HepG2 (cell line): ENCODE data around the gene CHIC2. TPM values are rescaled to one million over a fixed set of nuclear protein-coding genes. Genes with fewer than 3 reads are reported as not detected.

ENCODE experiments used
- BRCA1 ChIP-seq: sonication (generic); formaldehyde crosslinking; IDR thresholded peaks from 2 replicates; pipeline ENCODE4 v1.4.0; 2020; ENCODE audit warnings: missing genetic modification reagents
- CBX1 ChIP-seq: IDR thresholded peaks from one replicate; pipeline ENCODE4 v1.6.1; 2016; ENCODE audit warnings: antibody characterized with exemption, low read depth
- FOXA3 ChIP-seq: IDR thresholded peaks from 2 replicates; pipeline ENCODE4 v1.6.1; 2016; ENCODE audit warnings: missing genetic modification reagents, missing compliant biosample characterization
- FOXC1 ChIP-seq: sonication (generic); formaldehyde crosslinking; IDR thresholded peaks from 2 replicates; pipeline ENCODE4 v1.8.0; 2022; ENCODE audit warnings: mild to moderate bottlenecking, missing genetic modification reagents, borderline replicate concordance
- GTF3A ChIP-seq: sonication (generic); formaldehyde crosslinking; conservative IDR thresholded peaks from 2 replicates; pipeline ENCODE4 v1.4.0; 2020; ENCODE audit warnings: mild to moderate bottlenecking, missing genetic modification reagents
- GZF1 ChIP-seq: sonication (generic); formaldehyde crosslinking; IDR thresholded peaks from 2 replicates; pipeline ENCODE4 v1.5.1; 2020; ENCODE audit warnings: mild to moderate bottlenecking, missing genetic modification reagents
- KLF15 ChIP-seq: sonication (generic); formaldehyde crosslinking; IDR thresholded peaks from 2 replicates; pipeline ENCODE4 v1.8.1; 2023; ENCODE audit warnings: borderline replicate concordance, mild to moderate bottlenecking, inconsistent platforms, missing genetic modification reagents, mixed read lengths
- POLR2G ChIP-seq: fragments of 200-400 bp; formaldehyde crosslinking; IDR thresholded peaks from 2 replicates; pipeline ENCODE4 v1.6.1; 2018; ENCODE audit warnings: mild to moderate bottlenecking, low read depth, low read length, moderate library complexity
- REPIN1 ChIP-seq: sonication (generic); formaldehyde crosslinking; IDR thresholded peaks from 2 replicates; pipeline ENCODE4 v1.8.0; 2022; ENCODE audit warnings: missing genetic modification reagents, low read depth, mild to moderate bottlenecking, borderline replicate concordance
- SOX6 ChIP-seq, 2 experiments: fragments of 450-650 bp in 1 of 2; sonication (generic) in 1 of 2; formaldehyde crosslinking in 1 of 2; IDR thresholded peaks; 2 replicates each; pipeline versions ENCODE4 v1.4.0 to v1.6.1; 2017 to 2020; ENCODE audit warnings: antibody characterized with exemption in 1 of 2, mild to moderate bottlenecking in 1 of 2, missing genetic modification reagents in 1 of 2
- SSRP1 ChIP-seq: IDR thresholded peaks from 2 replicates; pipeline ENCODE4 v1.6.1; 2016; ENCODE audit warnings: control low read depth
- STAG1 ChIP-seq: sonication (generic); formaldehyde crosslinking; IDR thresholded peaks from 2 replicates; pipeline ENCODE4 v1.4.0; 2020; ENCODE audit warnings: missing genetic modification reagents
- U2AF2 ChIP-seq: fragments of 200-400 bp; formaldehyde crosslinking; IDR thresholded peaks from 2 replicates; pipeline ENCODE4 v1.6.1; 2017; ENCODE audit warnings: low read depth, mild to moderate bottlenecking, low read length
- ZBTB7A ChIP-seq: sonication (generic); formaldehyde crosslinking; IDR thresholded peaks from 2 replicates; pipeline ENCODE4 v1.8.0; 2022; ENCODE audit warnings: mild to moderate bottlenecking, missing genetic modification reagents
- ZEB1 ChIP-seq: IDR thresholded peaks from 2 replicates; pipeline ENCODE4 v1.6.1; 2012; ENCODE audit warnings: mild to moderate bottlenecking, low read depth, inconsistent platforms; ENCODE audit not compliant: insufficient replicate concordance
- ZNF296 ChIP-seq: sonication (generic); formaldehyde crosslinking; conservative IDR thresholded peaks from 2 replicates; pipeline ENCODE4 v1.5.0; 2020; ENCODE audit warnings: mild to moderate bottlenecking, missing genetic modification reagents
- ZNF547 ChIP-seq: sonication (generic); formaldehyde crosslinking; IDR thresholded peaks from 2 replicates; pipeline ENCODE4 v1.5.1; 2020; ENCODE audit warnings: mild to moderate bottlenecking, missing genetic modification reagents
- ZNF552 ChIP-seq: sonication (generic); formaldehyde crosslinking; IDR thresholded peaks from 2 replicates; pipeline ENCODE4 v1.9.0; 2022; ENCODE audit warnings: missing genetic modification reagents, mild to moderate bottlenecking, borderline replicate concordance
- ZSCAN21 ChIP-seq: sonication (generic); formaldehyde crosslinking; IDR thresholded peaks from 2 replicates; pipeline ENCODE4 v1.8.0; 2022; ENCODE audit warnings: mild to moderate bottlenecking, missing genetic modification reagents, moderate library complexity, borderline replicate concordance
- polyA plus RNA-seq, 8 experiments: library from polyadenylated mRNA; depleted of rRNA in 3 of 8; stranded (reverse) in 7 of 8; unstranded in 1 of 8; fragments of >200 nt; fragmentation: Illumina TruSeq in 4 of 8; extraction: Trizol in 4 of 8; gene quantifications; 2 replicates each; pipeline versions ENCODE4 v1.2.1 to v1.2.3, GENCODE V29; 2011 to 2016; ENCODE audit warnings: low read depth in 4 of 8, missing spikeins in 1 of 8, mixed read lengths in 1 of 8; ENCODE audit not compliant: insufficient read depth in 1 of 8
- total RNA-seq, 5 experiments: library from RNA; depleted of rRNA; stranded (reverse); fragments of >200 nt; fragmentation: Illumina TruSeq; extraction: Trizol; gene quantifications; 2 replicates each; pipeline ENCODE4 v1.2.3, GENCODE V29; 2016; ENCODE audit warnings: low read depth in 1 of 5
- TF ChIP-seq, protein P1 (sequence below): sonication (generic); formaldehyde crosslinking; IDR thresholded peaks from 2 replicates; pipeline ENCODE4 v1.9.0; 2021; ENCODE audit warnings: missing genetic modification reagents, borderline replicate concordance
- TF ChIP-seq, protein P2 (sequence below): sonication (generic); formaldehyde crosslinking; IDR thresholded peaks from 2 replicates; pipeline ENCODE4 v1.4.0; 2020; ENCODE audit warnings: missing genetic modification reagents
- TF ChIP-seq, protein P3 (sequence below): sonication (generic); formaldehyde crosslinking; IDR thresholded peaks from 2 replicates; pipeline ENCODE4 v1.5.1; 2020; ENCODE audit warnings: missing genetic modification reagents, mild to moderate bottlenecking, borderline replicate concordance
- TF ChIP-seq, protein P4 (sequence below): sonication (generic); formaldehyde crosslinking; IDR thresholded peaks from 2 replicates; pipeline ENCODE4 v1.5.1; 2020; ENCODE audit warnings: missing genetic modification reagents, mild to moderate bottlenecking, borderline replicate concordance

CHIC2 gene
- total and polyA plus RNA-seq, 2 of the 13 experiments (the other 11 are each of a cell fraction or from before 2014, with no cell fraction given): 10.0 to 17.2 TPM

DNA sequence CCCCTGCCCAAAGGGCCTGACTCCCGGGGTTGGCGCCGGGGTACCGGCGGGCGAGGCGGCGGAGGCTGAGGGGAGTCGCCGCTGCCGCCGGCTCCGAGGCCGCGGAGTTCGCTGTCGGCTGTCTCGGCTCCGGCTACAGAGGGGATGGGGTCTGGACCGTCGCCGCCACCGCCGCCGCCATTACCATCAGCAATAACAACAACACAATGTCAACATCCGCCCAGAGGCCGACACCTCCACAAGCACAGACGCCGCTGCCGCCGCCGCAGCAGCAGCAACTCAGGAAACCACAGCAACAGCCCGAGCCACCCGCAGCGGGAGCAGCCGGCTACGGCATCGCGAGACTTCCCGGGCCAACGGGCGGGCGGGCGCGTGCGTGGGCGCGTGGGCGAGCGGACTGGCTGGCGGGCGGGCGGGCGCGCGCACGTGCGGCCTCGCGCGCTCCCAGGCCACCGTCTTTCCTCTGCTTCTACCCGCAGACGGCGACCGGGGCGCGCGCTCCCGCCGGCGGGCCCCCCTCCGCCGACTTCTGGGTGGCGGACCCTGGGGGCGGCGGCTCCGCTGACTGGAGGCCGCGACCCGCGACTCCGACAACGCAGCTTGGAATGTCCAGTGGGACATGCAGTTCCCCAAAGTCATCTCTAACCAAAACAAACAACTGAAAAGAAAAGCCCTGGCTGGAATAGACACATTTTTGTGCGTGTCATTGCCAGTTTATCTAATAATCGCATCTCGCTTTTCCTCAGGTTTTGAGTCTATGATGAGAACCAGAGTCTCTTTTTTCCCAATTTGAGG is at the start of gene CHIC2 (continued):
- TF ChIP-seq, protein P1, sequence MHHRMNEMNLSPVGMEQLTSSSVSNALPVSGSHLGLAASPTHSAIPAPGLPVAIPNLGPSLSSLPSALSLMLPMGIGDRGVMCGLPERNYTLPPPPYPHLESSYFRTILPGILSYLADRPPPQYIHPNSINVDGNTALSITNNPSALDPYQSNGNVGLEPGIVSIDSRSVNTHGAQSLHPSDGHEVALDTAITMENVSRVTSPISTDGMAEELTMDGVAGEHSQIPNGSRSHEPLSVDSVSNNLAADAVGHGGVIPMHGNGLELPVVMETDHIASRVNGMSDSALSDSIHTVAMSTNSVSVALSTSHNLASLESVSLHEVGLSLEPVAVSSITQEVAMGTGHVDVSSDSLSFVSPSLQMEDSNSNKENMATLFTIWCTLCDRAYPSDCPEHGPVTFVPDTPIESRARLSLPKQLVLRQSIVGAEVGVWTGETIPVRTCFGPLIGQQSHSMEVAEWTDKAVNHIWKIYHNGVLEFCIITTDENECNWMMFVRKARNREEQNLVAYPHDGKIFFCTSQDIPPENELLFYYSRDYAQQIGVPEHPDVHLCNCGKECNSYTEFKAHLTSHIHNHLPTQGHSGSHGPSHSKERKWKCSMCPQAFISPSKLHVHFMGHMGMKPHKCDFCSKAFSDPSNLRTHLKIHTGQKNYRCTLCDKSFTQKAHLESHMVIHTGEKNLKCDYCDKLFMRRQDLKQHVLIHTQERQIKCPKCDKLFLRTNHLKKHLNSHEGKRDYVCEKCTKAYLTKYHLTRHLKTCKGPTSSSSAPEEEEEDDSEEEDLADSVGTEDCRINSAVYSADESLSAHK (CRISPR knock-in tag): no peak
- TF ChIP-seq ZBTB7A (CRISPR knock-in tag) (no peak), ZEB1 (no peak), GTF3A (CRISPR knock-in tag) (no peak), ZNF547 (CRISPR knock-in tag) (no peak), REPIN1 (CRISPR knock-in tag) (peak; percentile 83), ZNF552 (CRISPR knock-in tag) (no peak), SOX6 (IDR thresholded peaks at IDR 0.05) (no peak), SOX6 (CRISPR knock-in tag; IDR thresholded peaks at IDR 0.05) (no peak; the same call in 1 of the 2 replicates), FOXC1 (peak; percentile 20; the same call in 1 of the 2 replicates), ZNF296 (CRISPR knock-in tag) (no peak), CBX1 (peak; percentile 50), GZF1 (CRISPR knock-in tag) (no peak), POLR2G (peak; percentile 79), ZSCAN21 (CRISPR knock-in tag) (no peak; the same call in 1 of the 2 replicates), KLF15 (CRISPR knock-in tag) (no peak), BRCA1 (CRISPR knock-in tag) (no peak), SSRP1 (CRISPR knock-in tag) (no peak), U2AF2 (no peak), STAG1 (CRISPR knock-in tag) (no peak; the same call in 1 of the 2 replicates), FOXA3 (peak; percentile 80)
- TF ChIP-seq, protein P2, sequence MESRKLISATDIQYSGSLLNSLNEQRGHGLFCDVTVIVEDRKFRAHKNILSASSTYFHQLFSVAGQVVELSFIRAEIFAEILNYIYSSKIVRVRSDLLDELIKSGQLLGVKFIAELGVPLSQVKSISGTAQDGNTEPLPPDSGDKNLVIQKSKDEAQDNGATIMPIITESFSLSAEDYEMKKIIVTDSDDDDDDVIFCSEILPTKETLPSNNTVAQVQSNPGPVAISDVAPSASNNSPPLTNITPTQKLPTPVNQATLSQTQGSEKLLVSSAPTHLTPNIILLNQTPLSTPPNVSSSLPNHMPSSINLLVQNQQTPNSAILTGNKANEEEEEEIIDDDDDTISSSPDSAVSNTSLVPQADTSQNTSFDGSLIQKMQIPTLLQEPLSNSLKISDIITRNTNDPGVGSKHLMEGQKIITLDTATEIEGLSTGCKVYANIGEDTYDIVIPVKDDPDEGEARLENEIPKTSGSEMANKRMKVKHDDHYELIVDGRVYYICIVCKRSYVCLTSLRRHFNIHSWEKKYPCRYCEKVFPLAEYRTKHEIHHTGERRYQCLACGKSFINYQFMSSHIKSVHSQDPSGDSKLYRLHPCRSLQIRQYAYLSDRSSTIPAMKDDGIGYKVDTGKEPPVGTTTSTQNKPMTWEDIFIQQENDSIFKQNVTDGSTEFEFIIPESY (CRISPR knock-in tag): no peak
- TF ChIP-seq, protein P3, sequence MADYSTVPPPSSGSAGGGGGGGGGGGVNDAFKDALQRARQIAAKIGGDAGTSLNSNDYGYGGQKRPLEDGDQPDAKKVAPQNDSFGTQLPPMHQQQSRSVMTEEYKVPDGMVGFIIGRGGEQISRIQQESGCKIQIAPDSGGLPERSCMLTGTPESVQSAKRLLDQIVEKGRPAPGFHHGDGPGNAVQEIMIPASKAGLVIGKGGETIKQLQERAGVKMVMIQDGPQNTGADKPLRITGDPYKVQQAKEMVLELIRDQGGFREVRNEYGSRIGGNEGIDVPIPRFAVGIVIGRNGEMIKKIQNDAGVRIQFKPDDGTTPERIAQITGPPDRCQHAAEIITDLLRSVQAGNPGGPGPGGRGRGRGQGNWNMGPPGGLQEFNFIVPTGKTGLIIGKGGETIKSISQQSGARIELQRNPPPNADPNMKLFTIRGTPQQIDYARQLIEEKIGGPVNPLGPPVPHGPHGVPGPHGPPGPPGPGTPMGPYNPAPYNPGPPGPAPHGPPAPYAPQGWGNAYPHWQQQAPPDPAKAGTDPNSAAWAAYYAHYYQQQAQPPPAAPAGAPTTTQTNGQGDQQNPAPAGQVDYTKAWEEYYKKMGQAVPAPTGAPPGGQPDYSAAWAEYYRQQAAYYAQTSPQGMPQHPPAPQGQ (CRISPR knock-in tag): no peak
- TF ChIP-seq, protein P4, sequence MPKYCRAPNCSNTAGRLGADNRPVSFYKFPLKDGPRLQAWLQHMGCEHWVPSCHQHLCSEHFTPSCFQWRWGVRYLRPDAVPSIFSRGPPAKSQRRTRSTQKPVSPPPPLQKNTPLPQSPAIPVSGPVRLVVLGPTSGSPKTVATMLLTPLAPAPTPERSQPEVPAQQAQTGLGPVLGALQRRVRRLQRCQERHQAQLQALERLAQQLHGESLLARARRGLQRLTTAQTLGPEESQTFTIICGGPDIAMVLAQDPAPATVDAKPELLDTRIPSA (CRISPR knock-in tag): no peak
